Immature natural killer cell (primary cell): ENCODE measurements around the gene GINS1. TPM values are rescaled to one million over a fixed set of nuclear protein-coding genes. Genes with fewer than 3 reads are reported as not detected.
"Not testable (repeated sequence)": the region's sequence is repeated elsewhere in the genome, so short reads cannot be mapped to it uniquely, and the experiment has no call there.

Experiments used
- DNase-seq, 3 donors: peaks; one replicate each; pipeline ENCODE4 v3.0.0; 2022; ENCODE audit warnings: mixed read lengths in 1 of 3
- H3K27ac Mint-ChIP-seq, 6 donors: one replicate each; pipeline ENCODE4 v1.8.0; 2020; ENCODE audit warnings: mixed read lengths in 6 of 6, mild to moderate bottlenecking in 5 of 6, inconsistent platforms in 4 of 6, moderate library complexity in 3 of 6
- H3K27me3 Mint-ChIP-seq, 3 donors: one replicate each; pipeline ENCODE4 v1.8.0; 2020 to 2021; ENCODE audit warnings: low read depth in 3 of 3, mild to moderate bottlenecking in 3 of 3, mixed read lengths in 3 of 3, moderate library complexity in 3 of 3, inconsistent platforms in 1 of 3
- H3K36me3 Mint-ChIP-seq, 3 donors: one replicate each; pipeline ENCODE4 v1.8.0; 2020; ENCODE audit warnings: mixed read lengths in 3 of 3, inconsistent platforms in 2 of 3, mild to moderate bottlenecking in 2 of 3
- H3K4me1 Mint-ChIP-seq, 2 donors: one replicate each; pipeline ENCODE4 v1.8.0; 2020; ENCODE audit warnings: inconsistent platforms in 2 of 2, mild to moderate bottlenecking in 2 of 2, mixed read lengths in 2 of 2, moderate library complexity in 1 of 2
- H3K4me3 Mint-ChIP-seq, 5 donors: one replicate each; pipeline ENCODE4 v1.8.0; 2020; ENCODE audit warnings: mild to moderate bottlenecking in 5 of 5, mixed read lengths in 5 of 5, inconsistent platforms in 3 of 5, moderate library complexity in 3 of 5
- H3K9me3 Mint-ChIP-seq, 6 donors: one replicate each; pipeline ENCODE4 v1.8.0; 2020; ENCODE audit warnings: mild to moderate bottlenecking in 6 of 6, mixed read lengths in 6 of 6, inconsistent platforms in 4 of 6, moderate library complexity in 3 of 6
- polyA plus RNA-seq, 3 donors: library from polyadenylated mRNA; unstranded; fragments of 300-500 nt; fragmentation: Illumina TruSeq; gene quantifications; one replicate each; pipeline ENCODE4 v1.2.3, GENCODE V29; 2021

GINS1 gene
- polyA plus RNA-seq, 3 donors from 2014 or later: 1.0 to 2.2 (median 2.0) TPM

GRCh38 chr20:25397821-25398220 is 9.7 kb upstream of the GINS1 start:
- no peak for DNase-seq
- peaks cover 0 to 5% (median 0%) of the 10 kb centered on the region in 3 donors for H3K27me3 Mint-ChIP-seq
- H3K4me3 Mint-ChIP-seq: no peak overlapping the region
- peaks cover 0 to 6% (median 4%) of the 10 kb centered on the region in 3 donors for H3K36me3 Mint-ChIP-seq
- peaks cover 4 to 11% (median 7%) of the 10 kb centered on the region in 6 donors for H3K9me3 Mint-ChIP-seq
- peaks cover 0 to 2% of the 10 kb centered on the region in 2 donors for H3K4me1 Mint-ChIP-seq
- no peak overlapping the region for H3K27ac Mint-ChIP-seq

- Mint-ChIP-seq H3K4me1 (peaks cover 0 to 2% of the 10 kb centered on the region in 2 donors), H3K36me3 (peaks cover 0 to 8% (median 6%) of the 10 kb centered on the region in 3 donors), H3K27me3 (peaks cover 0 to 5% (median under 1%) of the 10 kb centered on the region in 3 donors), H3K4me3 (no peak overlapping the region), H3K27ac (no peak overlapping the region), H3K9me3 (peaks cover 8 to 17% (median 13%) of the 10 kb centered on the region in 6 donors)
- no peak for DNase-seq
Measured at GRCh38 chr20:25398376-25399036, 9.0 kb upstream of the GINS1 start.

GRCh38 chr20:25399037-25399430 is 8.4 kb upstream of the GINS1 start:
- peaks cover 8 to 20% (median 15%) of the 10 kb centered on the region in 6 donors for H3K9me3 Mint-ChIP-seq
- no peak overlapping the region for H3K4me3 Mint-ChIP-seq
- peaks cover 0 to 5% (median 2%) of the 10 kb centered on the region in 3 donors for H3K27me3 Mint-ChIP-seq
- DNase-seq: peak; percentile 49 to 55 (median 53)
- peaks cover 0 to 8% (median 6%) of the 10 kb centered on the region in 3 donors for H3K36me3 Mint-ChIP-seq
- no peaks in the 10 kb centered on the region for H3K4me1 Mint-ChIP-seq
- no peak overlapping the region for H3K27ac Mint-ChIP-seq

GRCh38 chr20:25400291-25400732 is 7.2 kb upstream of the GINS1 start:
- H3K27me3 Mint-ChIP-seq, H3K4me1 Mint-ChIP-seq, DNase-seq, H3K36me3 Mint-ChIP-seq, H3K27ac Mint-ChIP-seq, H3K4me3 Mint-ChIP-seq: not testable (repeated sequence)
- H3K9me3 Mint-ChIP-seq: peaks cover 8 to 24% (median 15%) of the 10 kb centered on the region in 6 donors

GRCh38 chr20:25402583-25402982 is 4.9 kb upstream of the GINS1 start:
- H3K4me1 Mint-ChIP-seq: peaks cover 8% of the 10 kb centered on the region in 2 donors
- no peak for DNase-seq
- no peak overlapping the region for H3K27ac Mint-ChIP-seq

GRCh38 chr20:25408170-25408547 is 686 bp downstream of the GINS1 start:
- Mint-ChIP-seq H3K27me3 (peaks cover 0 to 8% (median 2%) of the 10 kb centered on the region in 3 donors), H3K27ac (peak overlapping the region in 4 of 6 donors; percentile 4 to 86 (median 50)), H3K4me1 (peaks cover 13 to 18% of the 10 kb centered on the region in 2 donors), H3K4me3 (peak overlapping the region; percentile 88 to 94 (median 92)), H3K9me3 (peaks cover 3 to 11% (median 5%) of the 10 kb centered on the region in 6 donors), H3K36me3 (peaks cover 0 to 4% (median 0%) of the 10 kb centered on the region in 3 donors)
- no peak for DNase-seq

More at GRCh38 chr20:25402583-25402982, 4.9 kb upstream of the GINS1 start:
- Mint-ChIP-seq H3K4me3 (peak overlapping the region in 1 of 5 donors; percentile 8), H3K27me3 (peaks cover 2 to 7% (median 5%) of the 10 kb centered on the region in 3 donors), H3K9me3 (peaks cover 8 to 24% (median 15%) of the 10 kb centered on the region in 6 donors), H3K36me3 (peaks cover 0 to 8% (median 6%) of the 10 kb centered on the region in 3 donors)

GRCh38 chr20:25408890-25409289 is 1.4 kb downstream of the GINS1 start:
- Mint-ChIP-seq H3K4me1 (peaks cover 13 to 18% of the 10 kb centered on the region in 2 donors), H3K9me3 (peaks cover 0 to 6% (median 0%) of the 10 kb centered on the region in 6 donors), H3K27ac (no peak overlapping the region), H3K36me3 (no peaks in the 10 kb centered on the region), H3K4me3 (peak overlapping the region in 1 of 5 donors; percentile 2), H3K27me3 (peaks cover 0 to 5% (median 2%) of the 10 kb centered on the region in 3 donors)
- no peak for DNase-seq

- no peak overlapping the region for H3K27ac Mint-ChIP-seq
- no peaks in the 10 kb centered on the region for H3K4me1 Mint-ChIP-seq
- no peaks in the 10 kb centered on the region for H3K27me3 Mint-ChIP-seq
- no peak for DNase-seq
- no peaks in the 10 kb centered on the region for H3K36me3 Mint-ChIP-seq
- H3K4me3 Mint-ChIP-seq: no peak overlapping the region
- H3K9me3 Mint-ChIP-seq: no peaks in the 10 kb centered on the region
Measured at GRCh38 chr20:25418776-25419175, 11.3 kb downstream of the GINS1 start.

GRCh38 chr20:25421102-25421501 is 13.6 kb downstream of the GINS1 start:
- no peak overlapping the region for H3K27ac Mint-ChIP-seq
- H3K36me3 Mint-ChIP-seq: peaks cover 0 to 3% (median 3%) of the 10 kb centered on the region in 3 donors
- H3K4me3 Mint-ChIP-seq: no peak overlapping the region
- no peaks in the 10 kb centered on the region for H3K9me3 Mint-ChIP-seq
- H3K27me3 Mint-ChIP-seq: no peaks in the 10 kb centered on the region
- H3K4me1 Mint-ChIP-seq: no peaks in the 10 kb centered on the region
- no peak for DNase-seq

GRCh38 chr20:25422032-25422431 is 14.6 kb downstream of the GINS1 start:
- DNase-seq: no peak
- Mint-ChIP-seq H3K4me1 (no peaks in the 10 kb centered on the region), H3K9me3 (no peaks in the 10 kb centered on the region), H3K27me3 (no peaks in the 10 kb centered on the region), H3K36me3 (peaks cover 0 to 4% (median 3%) of the 10 kb centered on the region in 3 donors), H3K4me3 (no peak overlapping the region), H3K27ac (no peak overlapping the region)

- Mint-ChIP-seq H3K4me3 (no peak overlapping the region), H3K9me3 (no peaks in the 10 kb centered on the region), H3K4me1 (no peaks in the 10 kb centered on the region), H3K27me3 (no peaks in the 10 kb centered on the region), H3K36me3 (peaks cover 0 to 9% (median 4%) of the 10 kb centered on the region in 3 donors), H3K27ac (no peak overlapping the region)
- DNase-seq: no peak
Measured at GRCh38 chr20:25424536-25424935, 17.1 kb downstream of the GINS1 start.

- H3K4me1 Mint-ChIP-seq: no peaks in the 10 kb centered on the region
Measured at GRCh38 chr20:25437153-25437581, 29.7 kb downstream of the GINS1 start.

GRCh38 chr20:25439328-25439727 is 31.9 kb downstream of the GINS1 start:
- Mint-ChIP-seq H3K36me3 (peaks cover 0 to 7% (median 4%) of the 10 kb centered on the region in 3 donors), H3K4me1 (no peaks in the 10 kb centered on the region), H3K27me3 (peaks cover 0 to 2% (median 2%) of the 10 kb centered on the region in 3 donors), H3K4me3 (no peak overlapping the region), H3K27ac (peak overlapping the region in 1 of 6 donors; percentile 9), H3K9me3 (no peaks in the 10 kb centered on the region)
- no peak for DNase-seq

More at GRCh38 chr20:25437153-25437581, 29.7 kb downstream of the GINS1 start:
- H3K27ac Mint-ChIP-seq: no peak overlapping the region
- H3K27me3 Mint-ChIP-seq: peaks cover 0 to under 1% (median 0%) of the 10 kb centered on the region in 3 donors
- H3K9me3 Mint-ChIP-seq: no peaks in the 10 kb centered on the region
- no peak for DNase-seq
- H3K4me3 Mint-ChIP-seq: no peak overlapping the region
- H3K36me3 Mint-ChIP-seq: peaks cover 0 to 7% (median 4%) of the 10 kb centered on the region in 3 donors

- Mint-ChIP-seq H3K27me3 (peaks cover 0 to 2% (median 2%) of the 10 kb centered on the region in 3 donors), H3K4me1 (peaks cover 4 to 11% of the 10 kb centered on the region in 2 donors), H3K4me3 (no peak overlapping the region), H3K27ac (no peak overlapping the region), H3K9me3 (no peaks in the 10 kb centered on the region), H3K36me3 (peaks cover 0 to 17% (median 5%) of the 10 kb centered on the region in 3 donors)
- DNase-seq: no peak
Measured at GRCh38 chr20:25444556-25444955, 37.1 kb downstream of the GINS1 start.
